ENCODE measurements around the gene ZNF236.
A peak's percentile ranks its signal among the peaks of the same experiment; 100 is the strongest.

Gene ZNF236

GRCh38 chr18:76791642-76792041, 30.7 kb upstream of the ZNF236 start:
- DNase-seq (ENCODE audit: low read depth, low spot score): no peak
- H3K36me3 ChIP-seq (ENCODE audit: insufficient read depth, insufficient read length, low read length): no peaks in the 10 kb centered on the region
- H3K9me3 ChIP-seq (ENCODE audit: insufficient read depth, low read length): peaks cover 16% of the 10 kb centered on the region
- no peak overlapping the region for H3K4me3 ChIP-seq (ENCODE audit: insufficient read length, low read depth)
- no peaks in the 10 kb centered on the region for H3K4me1 ChIP-seq (ENCODE audit: insufficient read depth, insufficient read length)
- H3K27me3 ChIP-seq (ENCODE audit: insufficient read depth, insufficient read length): no peaks in the 10 kb centered on the region
- no peak overlapping the region for H3K9ac ChIP-seq (ENCODE audit: insufficient read length, low read depth)
- TF ChIP-seq YY1 (IDR thresholded peaks at IDR 0.05; ENCODE audit: insufficient read depth, insufficient read length): no peak
- no peak for TF ChIP-seq SUZ12 (IDR thresholded peaks at IDR 0.05; ENCODE audit: extremely low read depth, insufficient read depth, insufficient read length)
- TF ChIP-seq ZNF274 (IDR thresholded peaks at IDR 0.05; ENCODE audit: low read depth, low read length): no peak

GRCh38 chr18:76794326-76794725, 28.0 kb upstream of the ZNF236 start:
- Histone ChIP-seq H3K4me3 (ENCODE audit: insufficient read length, low read depth) (no peak overlapping the region), H3K36me3 (ENCODE audit: insufficient read depth, insufficient read length, low read length) (no peaks in the 10 kb centered on the region), H3K27me3 (ENCODE audit: insufficient read depth, insufficient read length) (no peaks in the 10 kb centered on the region), H3K9ac (ENCODE audit: insufficient read length, low read depth) (no peak overlapping the region), H3K9me3 (ENCODE audit: insufficient read depth, low read length) (peaks cover 16% of the 10 kb centered on the region), H3K4me1 (ENCODE audit: insufficient read depth, insufficient read length) (no peaks in the 10 kb centered on the region)
- no peak for DNase-seq (ENCODE audit: low read depth, low spot score)
- TF ChIP-seq ZNF274 (IDR thresholded peaks at IDR 0.05; ENCODE audit: low read depth, low read length) (no peak), SUZ12 (IDR thresholded peaks at IDR 0.05; ENCODE audit: extremely low read depth, insufficient read depth, insufficient read length) (no peak), YY1 (IDR thresholded peaks at IDR 0.05; ENCODE audit: insufficient read depth, insufficient read length) (no peak)

GRCh38 chr18:76801567-76802505, 20.5 kb upstream of the ZNF236 start:
- Histone ChIP-seq H3K9me3 (ENCODE audit: insufficient read depth, low read length) (no peaks in the 10 kb centered on the region), H3K9ac (ENCODE audit: insufficient read length, low read depth) (peak overlapping the region; percentile 76), H3K36me3 (ENCODE audit: insufficient read depth, insufficient read length, low read length) (no peaks in the 10 kb centered on the region), H3K4me3 (ENCODE audit: insufficient read length, low read depth) (peak overlapping the region; percentile 43), H3K27me3 (ENCODE audit: insufficient read depth, insufficient read length) (no peaks in the 10 kb centered on the region), H3K4me1 (ENCODE audit: insufficient read depth, insufficient read length) (no peaks in the 10 kb centered on the region)
- TF ChIP-seq ZNF274 (IDR thresholded peaks at IDR 0.05; ENCODE audit: low read depth, low read length): no peak
- no peak for TF ChIP-seq YY1 (IDR thresholded peaks at IDR 0.05; ENCODE audit: insufficient read depth, insufficient read length)
- TF ChIP-seq SUZ12 (IDR thresholded peaks at IDR 0.05; ENCODE audit: extremely low read depth, insufficient read depth, insufficient read length): no peak
- no peak for DNase-seq (ENCODE audit: low read depth, low spot score)

- no peak for TF ChIP-seq SUZ12 (IDR thresholded peaks at IDR 0.05; ENCODE audit: extremely low read depth, insufficient read depth, insufficient read length)
- TF ChIP-seq ZNF274 (IDR thresholded peaks at IDR 0.05; ENCODE audit: low read depth, low read length): no peak
- no peaks in the 10 kb centered on the region for H3K27me3 ChIP-seq (ENCODE audit: insufficient read depth, insufficient read length)
- H3K36me3 ChIP-seq (ENCODE audit: insufficient read depth, insufficient read length, low read length): no peaks in the 10 kb centered on the region
- H3K4me3 ChIP-seq (ENCODE audit: insufficient read length, low read depth): no peak overlapping the region
- peak overlapping the region; percentile 26 for H3K9ac ChIP-seq (ENCODE audit: insufficient read length, low read depth)
- DNase-seq (ENCODE audit: low read depth, low spot score): no peak
- H3K9me3 ChIP-seq (ENCODE audit: insufficient read depth, low read length): no peaks in the 10 kb centered on the region
- H3K4me1 ChIP-seq (ENCODE audit: insufficient read depth, insufficient read length): no peaks in the 10 kb centered on the region
Measured at GRCh38 chr18:76803413-76803812, 18.9 kb upstream of the ZNF236 start.

- Histone ChIP-seq H3K9me3 (ENCODE audit: insufficient read depth, low read length) (no peaks in the 10 kb centered on the region), H3K27me3 (ENCODE audit: insufficient read depth, insufficient read length) (no peaks in the 10 kb centered on the region), H3K9ac (ENCODE audit: insufficient read length, low read depth) (peak overlapping the region; percentile 26), H3K4me3 (ENCODE audit: insufficient read length, low read depth) (no peak overlapping the region), H3K36me3 (ENCODE audit: insufficient read depth, insufficient read length, low read length) (peaks cover 3% of the 10 kb centered on the region), H3K4me1 (ENCODE audit: insufficient read depth, insufficient read length) (no peaks in the 10 kb centered on the region)
- no peak for DNase-seq (ENCODE audit: low read depth, low spot score)
- no peak for TF ChIP-seq ZNF274 (IDR thresholded peaks at IDR 0.05; ENCODE audit: low read depth, low read length)
- TF ChIP-seq YY1 (IDR thresholded peaks at IDR 0.05; ENCODE audit: insufficient read depth, insufficient read length): no peak
- no peak for TF ChIP-seq SUZ12 (IDR thresholded peaks at IDR 0.05; ENCODE audit: extremely low read depth, insufficient read depth, insufficient read length)
Measured at GRCh38 chr18:76803814-76804213, 18.5 kb upstream of the ZNF236 start.

GRCh38 chr18:76805221-76805620, 17.1 kb upstream of the ZNF236 start:
- no peak for DNase-seq (ENCODE audit: low read depth, low spot score)
- Histone ChIP-seq H3K9ac (ENCODE audit: insufficient read length, low read depth) (no peak overlapping the region), H3K4me1 (ENCODE audit: insufficient read depth, insufficient read length) (peaks cover 2% of the 10 kb centered on the region), H3K36me3 (ENCODE audit: insufficient read depth, insufficient read length, low read length) (peaks cover 3% of the 10 kb centered on the region), H3K9me3 (ENCODE audit: insufficient read depth, low read length) (no peaks in the 10 kb centered on the region), H3K27me3 (ENCODE audit: insufficient read depth, insufficient read length) (no peaks in the 10 kb centered on the region), H3K4me3 (ENCODE audit: insufficient read length, low read depth) (no peak overlapping the region)
- TF ChIP-seq SUZ12 (IDR thresholded peaks at IDR 0.05; ENCODE audit: extremely low read depth, insufficient read depth, insufficient read length) (no peak), ZNF274 (IDR thresholded peaks at IDR 0.05; ENCODE audit: low read depth, low read length) (no peak), YY1 (IDR thresholded peaks at IDR 0.05; ENCODE audit: insufficient read depth, insufficient read length) (no peak)

- H3K36me3 ChIP-seq (ENCODE audit: insufficient read depth, insufficient read length, low read length): peaks cover 3% of the 10 kb centered on the region
- H3K4me1 ChIP-seq (ENCODE audit: insufficient read depth, insufficient read length): peaks cover 2% of the 10 kb centered on the region
- no peaks in the 10 kb centered on the region for H3K27me3 ChIP-seq (ENCODE audit: insufficient read depth, insufficient read length)
- no peaks in the 10 kb centered on the region for H3K9me3 ChIP-seq (ENCODE audit: insufficient read depth, low read length)
- no peak for DNase-seq (ENCODE audit: low read depth, low spot score)
- no peak overlapping the region for H3K4me3 ChIP-seq (ENCODE audit: insufficient read length, low read depth)
- TF ChIP-seq YY1 (IDR thresholded peaks at IDR 0.05; ENCODE audit: insufficient read depth, insufficient read length) (no peak), SUZ12 (IDR thresholded peaks at IDR 0.05; ENCODE audit: extremely low read depth, insufficient read depth, insufficient read length) (no peak), ZNF274 (IDR thresholded peaks at IDR 0.05; ENCODE audit: low read depth, low read length) (no peak)
- no peak overlapping the region for H3K9ac ChIP-seq (ENCODE audit: insufficient read length, low read depth)
Measured at GRCh38 chr18:76806301-76806700, 16.1 kb upstream of the ZNF236 start.

All from NT2/D1 (cell line).